ENCODE measurements around the gene MRPS7. TPM values are rescaled to one million over a fixed set of nuclear protein-coding genes. Genes with fewer than 3 reads are reported as not detected.

MRPS7 gene
- total RNA-seq, 1 experiment from 2014 or later = 48.8 TPM

DNA sequence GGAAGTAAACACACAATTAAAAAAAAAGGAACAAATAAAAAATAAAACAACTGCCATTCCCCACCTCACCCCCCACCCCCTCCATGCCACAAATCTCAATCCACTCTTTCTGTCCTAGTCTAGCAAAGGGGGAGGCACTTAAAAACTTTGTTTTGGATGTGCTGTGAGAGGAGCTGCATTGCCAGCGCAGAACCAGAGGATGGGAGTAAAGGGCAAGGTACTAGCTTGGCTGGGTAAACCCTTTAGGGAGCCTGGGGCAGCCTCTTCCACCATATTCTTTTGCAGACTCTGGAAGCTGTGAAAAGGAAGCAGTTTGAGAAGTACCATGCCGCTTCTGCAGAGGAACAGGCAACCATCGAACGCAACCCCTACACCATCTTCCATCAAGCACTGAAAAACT is 1.4 kb downstream of the MRPS7 start:
- H3K4me3 ChIP-seq (ENCODE audit: low read length) = peak overlapping the region; percentile 84
- no peaks in the 10 kb centered on the region for H3K27me3 ChIP-seq (ENCODE audit: low read length)
- peaks cover 57% of the 10 kb centered on the region for H3K79me2 ChIP-seq (ENCODE audit: low read length)
- no peaks in the 10 kb centered on the region for H4K20me1 ChIP-seq (ENCODE audit: insufficient read depth, low read depth, low read length)
- H2AFZ ChIP-seq (ENCODE audit: low read length) = no peak overlapping the region
- H3K9me2 ChIP-seq (replicated peaks; ENCODE audit: insufficient read depth, low read length) = no peaks in the 10 kb centered on the region
- no peaks in the 10 kb centered on the region for H3K9me3 ChIP-seq (ENCODE audit: low read length)
- peaks cover 12% of the 10 kb centered on the region; the same call in 1 of the 2 replicates for H3K36me3 ChIP-seq (ENCODE audit: insufficient read depth, low read length)
- peak overlapping the region; percentile 94 for H3K9ac ChIP-seq (ENCODE audit: low read length)
- H3K4me1 ChIP-seq (ENCODE audit: low read length) = peaks cover 28% of the 10 kb centered on the region
- peak overlapping the region; percentile 75 for H3K4me2 ChIP-seq (ENCODE audit: low read depth, low read length, poor library complexity, severe bottlenecking)
- H3K27ac ChIP-seq (ENCODE audit: low read length) = no peak overlapping the region
- no peak for DNase-seq

DNA sequence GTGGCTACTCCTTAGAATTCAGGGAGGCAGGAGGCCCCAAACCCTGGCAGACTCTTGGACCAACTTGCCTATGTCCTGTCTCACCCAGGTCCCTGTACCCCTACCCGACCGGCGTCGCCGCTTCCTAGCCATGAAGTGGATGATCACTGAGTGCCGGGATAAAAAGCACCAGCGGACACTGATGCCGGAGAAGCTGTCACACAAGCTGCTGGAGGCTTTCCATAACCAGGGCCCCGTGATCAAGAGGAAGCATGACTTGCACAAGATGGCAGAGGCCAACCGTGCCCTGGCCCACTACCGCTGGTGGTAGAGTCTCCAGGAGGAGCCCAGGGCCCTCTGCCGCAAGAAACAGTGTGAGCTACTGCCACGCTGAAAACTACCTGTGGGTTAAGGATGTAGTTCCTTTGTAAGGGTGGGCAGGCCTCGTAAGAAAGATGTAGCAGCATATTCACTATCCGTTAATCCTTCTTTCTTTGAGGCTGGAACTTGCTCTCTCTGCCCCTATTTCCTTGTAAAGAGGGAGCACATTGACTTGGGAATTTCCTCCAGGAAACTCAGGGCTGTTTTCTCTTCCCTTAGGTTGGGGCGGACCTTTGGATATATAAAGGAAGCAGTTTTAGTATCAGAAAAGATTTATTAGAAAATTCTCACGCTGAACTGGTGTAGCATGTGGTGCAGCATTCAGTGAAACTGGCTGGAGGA is 4.1 kb downstream of the MRPS7 start:
- H3K36me3 ChIP-seq (ENCODE audit: insufficient read depth, low read length) = peaks cover 7% of the 10 kb centered on the region; the same call in 1 of the 2 replicates
- no peak overlapping the region for H2AFZ ChIP-seq (ENCODE audit: low read length)
- H3K9ac ChIP-seq (ENCODE audit: low read length) = no peak overlapping the region
- no peak overlapping the region for H3K4me3 ChIP-seq (ENCODE audit: low read length)
- no peaks in the 10 kb centered on the region for H4K20me1 ChIP-seq (ENCODE audit: insufficient read depth, low read depth, low read length)
- peaks cover 25% of the 10 kb centered on the region for H3K4me1 ChIP-seq (ENCODE audit: low read length)
- no peak for DNase-seq
- no peaks in the 10 kb centered on the region for H3K27me3 ChIP-seq (ENCODE audit: low read length)
- H3K27ac ChIP-seq (ENCODE audit: low read length) = no peak overlapping the region
- H3K79me2 ChIP-seq (ENCODE audit: low read length) = peaks cover 36% of the 10 kb centered on the region
- H3K9me2 ChIP-seq (replicated peaks; ENCODE audit: insufficient read depth, low read length) = no peaks in the 10 kb centered on the region
- H3K4me2 ChIP-seq (ENCODE audit: low read depth, low read length, poor library complexity, severe bottlenecking) = no peak overlapping the region
- no peaks in the 10 kb centered on the region for H3K9me3 ChIP-seq (ENCODE audit: low read length)

DNA sequence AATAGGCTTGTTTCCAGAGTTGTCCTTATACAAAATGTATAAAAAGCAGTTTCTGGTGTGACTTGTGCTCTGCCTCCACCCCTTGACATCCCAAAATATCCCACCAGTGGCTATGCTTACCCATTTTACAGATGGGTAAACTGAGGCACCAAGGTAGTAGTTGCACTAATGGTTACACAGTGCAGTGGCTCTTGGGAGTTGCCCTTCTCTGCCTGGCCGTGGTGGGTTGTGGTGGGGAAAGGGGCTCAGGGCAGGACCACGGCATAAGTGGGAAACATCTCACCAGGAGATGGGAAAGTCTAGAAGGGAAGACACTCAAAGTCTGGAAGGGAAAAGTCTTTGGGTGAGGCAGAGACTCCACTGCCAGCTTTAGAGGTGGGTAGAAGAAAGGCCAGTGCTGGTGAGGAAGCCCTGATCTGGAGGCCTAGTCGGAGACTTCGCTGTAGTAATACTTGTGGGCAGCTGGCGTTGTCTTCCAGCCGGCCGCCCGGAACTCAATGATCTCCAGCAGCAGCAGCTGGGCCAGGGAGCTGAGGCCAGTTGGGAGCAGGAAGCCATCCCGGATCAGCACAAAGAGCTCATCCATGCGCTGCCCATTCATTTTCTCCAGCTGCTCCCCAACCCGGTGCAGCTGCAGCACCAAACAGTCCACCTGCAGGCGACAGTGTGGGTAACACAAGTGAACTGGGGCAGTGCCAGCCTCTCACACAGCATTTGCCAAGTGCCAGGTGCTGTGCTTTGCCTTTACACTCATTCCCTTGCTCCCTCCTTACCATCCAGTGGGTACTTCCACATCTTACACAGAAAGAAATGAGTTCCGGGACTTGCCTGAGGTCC is 4.9 kb downstream of the MRPS7 start:
- no peaks in the 10 kb centered on the region for H3K9me3 ChIP-seq (ENCODE audit: low read length)
- no peak overlapping the region for H2AFZ ChIP-seq (ENCODE audit: low read length)
- H3K36me3 ChIP-seq (ENCODE audit: insufficient read depth, low read length) = peaks cover 7% of the 10 kb centered on the region; the same call in 1 of the 2 replicates
- no peak overlapping the region for H3K9ac ChIP-seq (ENCODE audit: low read length)
- no peak overlapping the region for H3K27ac ChIP-seq (ENCODE audit: low read length)
- H3K27me3 ChIP-seq (ENCODE audit: low read length) = no peaks in the 10 kb centered on the region
- no peaks in the 10 kb centered on the region for H3K9me2 ChIP-seq (replicated peaks; ENCODE audit: insufficient read depth, low read length)
- no peak overlapping the region for H3K4me3 ChIP-seq (ENCODE audit: low read length)
- H3K4me1 ChIP-seq (ENCODE audit: low read length) = peaks cover 25% of the 10 kb centered on the region
- DNase-seq = no peak
- no peak overlapping the region for H3K4me2 ChIP-seq (ENCODE audit: low read depth, low read length, poor library complexity, severe bottlenecking)
- peaks cover 30% of the 10 kb centered on the region for H3K79me2 ChIP-seq (ENCODE audit: low read length)
- H4K20me1 ChIP-seq (ENCODE audit: insufficient read depth, low read depth, low read length) = no peaks in the 10 kb centered on the region

DNA sequence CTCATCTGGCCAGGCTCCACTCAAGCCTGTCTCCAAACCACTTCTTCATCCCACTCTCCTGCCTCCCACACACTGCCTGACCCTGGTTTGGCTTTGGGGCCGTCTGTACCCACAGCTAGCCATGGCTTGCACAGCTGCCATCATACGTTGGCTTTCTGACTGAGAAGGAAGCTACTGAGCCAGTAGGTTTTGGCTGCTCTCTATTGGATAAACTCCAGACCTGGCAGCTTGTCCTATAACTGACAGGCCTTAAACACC is 5.4 kb downstream of the MRPS7 start:
- H3K9me3 ChIP-seq (ENCODE audit: low read length) = no peaks in the 10 kb centered on the region
- no peak overlapping the region for H2AFZ ChIP-seq (ENCODE audit: low read length)
- no peak overlapping the region for H3K27ac ChIP-seq (ENCODE audit: low read length)
- H3K9me2 ChIP-seq (replicated peaks; ENCODE audit: insufficient read depth, low read length) = no peaks in the 10 kb centered on the region
- H3K4me2 ChIP-seq (ENCODE audit: low read depth, low read length, poor library complexity, severe bottlenecking) = no peak overlapping the region
- peaks cover 27% of the 10 kb centered on the region for H3K4me1 ChIP-seq (ENCODE audit: low read length)
- no peaks in the 10 kb centered on the region for H4K20me1 ChIP-seq (ENCODE audit: insufficient read depth, low read depth, low read length)
- no peak overlapping the region for H3K9ac ChIP-seq (ENCODE audit: low read length)
- DNase-seq = no peak
- H3K4me3 ChIP-seq (ENCODE audit: low read length) = no peak overlapping the region
- H3K79me2 ChIP-seq (ENCODE audit: low read length) = peaks cover 32% of the 10 kb centered on the region
- no peaks in the 10 kb centered on the region for H3K27me3 ChIP-seq (ENCODE audit: low read length)
- peaks cover 7% of the 10 kb centered on the region; the same call in 1 of the 2 replicates for H3K36me3 ChIP-seq (ENCODE audit: insufficient read depth, low read length)

DNA sequence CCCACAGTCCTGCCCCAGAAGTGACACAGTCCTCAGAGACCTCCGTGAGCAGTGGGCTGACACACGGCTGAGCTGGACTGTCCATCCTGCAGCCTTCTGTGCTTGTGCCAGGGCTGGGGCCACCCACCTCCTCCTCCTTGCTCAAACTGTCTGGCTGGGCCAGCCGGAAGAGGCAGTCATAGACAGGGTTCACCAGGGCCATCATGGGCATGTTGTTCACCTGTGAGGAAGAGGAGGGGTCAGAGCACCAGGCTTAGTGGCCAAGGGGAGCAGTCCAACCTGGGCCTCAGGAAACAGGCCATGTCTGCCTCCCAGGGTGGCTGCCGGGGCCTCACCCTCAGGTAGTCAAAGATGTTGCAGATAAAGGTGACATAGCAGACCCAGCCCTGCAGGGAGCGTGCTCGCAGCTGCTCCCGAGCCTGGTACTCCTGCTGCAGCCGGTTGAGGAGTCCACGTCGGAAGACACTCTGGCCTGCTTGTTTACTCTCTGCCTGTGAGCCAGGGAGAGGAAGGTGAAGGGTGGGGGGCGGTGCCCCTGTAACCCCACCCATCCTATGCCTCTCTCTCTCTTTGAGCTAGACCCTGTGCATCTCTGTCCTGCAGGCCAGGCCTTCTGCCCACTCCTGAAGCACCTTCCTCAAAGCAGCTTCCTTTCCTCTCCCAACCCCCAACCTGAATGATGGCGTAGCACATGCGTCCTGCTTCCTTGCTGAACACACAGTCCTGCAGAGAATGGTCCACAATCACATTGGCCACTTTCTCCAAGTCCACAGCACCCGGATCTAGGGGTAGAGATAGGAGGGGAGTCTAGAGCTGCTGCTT is 5.9 kb downstream of the MRPS7 start:
- Histone ChIP-seq H3K9me3 (ENCODE audit: low read length) (no peaks in the 10 kb centered on the region), H3K4me1 (ENCODE audit: low read length) (peaks cover 30% of the 10 kb centered on the region), H3K36me3 (ENCODE audit: insufficient read depth, low read length) (peaks cover 7% of the 10 kb centered on the region; the same call in 1 of the 2 replicates), H3K9me2 (replicated peaks; ENCODE audit: insufficient read depth, low read length) (no peaks in the 10 kb centered on the region), H3K79me2 (ENCODE audit: low read length) (peaks cover 31% of the 10 kb centered on the region), H2AFZ (ENCODE audit: low read length) (no peak overlapping the region), H3K4me3 (ENCODE audit: low read length) (no peak overlapping the region), H3K4me2 (ENCODE audit: low read depth, low read length, poor library complexity, severe bottlenecking) (no peak overlapping the region), H3K27me3 (ENCODE audit: low read length) (no peaks in the 10 kb centered on the region), H3K9ac (ENCODE audit: low read length) (no peak overlapping the region), H3K27ac (ENCODE audit: low read length) (no peak overlapping the region), H4K20me1 (ENCODE audit: insufficient read depth, low read depth, low read length) (no peaks in the 10 kb centered on the region)
- peak; percentile 63 for DNase-seq

DNA sequence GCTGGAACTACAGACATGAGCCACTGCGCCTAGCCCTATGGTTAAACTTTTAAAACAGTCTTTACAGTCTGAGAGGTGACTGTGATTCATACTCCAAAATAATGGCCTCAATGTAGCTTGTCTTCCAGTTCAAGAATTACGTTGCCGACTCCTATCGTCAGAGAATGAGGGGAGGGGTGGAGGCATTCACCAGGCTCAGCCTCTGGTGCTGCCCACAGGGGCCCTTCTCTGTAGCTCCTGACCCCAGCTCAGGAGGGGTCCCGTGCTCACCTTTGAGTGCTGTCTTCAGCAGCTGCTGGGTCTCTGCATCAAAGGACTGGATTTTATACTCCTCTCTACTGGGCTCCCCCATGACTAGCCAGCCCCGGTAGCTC is 8.2 kb downstream of the MRPS7 start:
- peaks cover 20% of the 10 kb centered on the region for H3K79me2 ChIP-seq (ENCODE audit: low read length)
- no peaks in the 10 kb centered on the region for H3K27me3 ChIP-seq (ENCODE audit: low read length)
- 0 out of 2 replicates have a peak overlapping the region, but pooled peaks have one; percentile 84 for H2AFZ ChIP-seq (ENCODE audit: low read length)
- H3K9me3 ChIP-seq (ENCODE audit: low read length) = no peaks in the 10 kb centered on the region
- peaks cover 33% of the 10 kb centered on the region for H3K4me1 ChIP-seq (ENCODE audit: low read length)
- peak overlapping the region; percentile 98 for H3K9ac ChIP-seq (ENCODE audit: low read length)
- H3K4me3 ChIP-seq (ENCODE audit: low read length) = peak overlapping the region; percentile 98
- no peak for DNase-seq
- no peaks in the 10 kb centered on the region for H4K20me1 ChIP-seq (ENCODE audit: insufficient read depth, low read depth, low read length)
- H3K4me2 ChIP-seq (ENCODE audit: low read depth, low read length, poor library complexity, severe bottlenecking) = peak overlapping the region; percentile 86
- H3K9me2 ChIP-seq (replicated peaks; ENCODE audit: insufficient read depth, low read length) = no peaks in the 10 kb centered on the region
- peaks cover 14% of the 10 kb centered on the region; the same call in 1 of the 2 replicates for H3K36me3 ChIP-seq (ENCODE audit: insufficient read depth, low read length)
- peak overlapping the region; percentile 70 for H3K27ac ChIP-seq (ENCODE audit: low read length)

DNA sequence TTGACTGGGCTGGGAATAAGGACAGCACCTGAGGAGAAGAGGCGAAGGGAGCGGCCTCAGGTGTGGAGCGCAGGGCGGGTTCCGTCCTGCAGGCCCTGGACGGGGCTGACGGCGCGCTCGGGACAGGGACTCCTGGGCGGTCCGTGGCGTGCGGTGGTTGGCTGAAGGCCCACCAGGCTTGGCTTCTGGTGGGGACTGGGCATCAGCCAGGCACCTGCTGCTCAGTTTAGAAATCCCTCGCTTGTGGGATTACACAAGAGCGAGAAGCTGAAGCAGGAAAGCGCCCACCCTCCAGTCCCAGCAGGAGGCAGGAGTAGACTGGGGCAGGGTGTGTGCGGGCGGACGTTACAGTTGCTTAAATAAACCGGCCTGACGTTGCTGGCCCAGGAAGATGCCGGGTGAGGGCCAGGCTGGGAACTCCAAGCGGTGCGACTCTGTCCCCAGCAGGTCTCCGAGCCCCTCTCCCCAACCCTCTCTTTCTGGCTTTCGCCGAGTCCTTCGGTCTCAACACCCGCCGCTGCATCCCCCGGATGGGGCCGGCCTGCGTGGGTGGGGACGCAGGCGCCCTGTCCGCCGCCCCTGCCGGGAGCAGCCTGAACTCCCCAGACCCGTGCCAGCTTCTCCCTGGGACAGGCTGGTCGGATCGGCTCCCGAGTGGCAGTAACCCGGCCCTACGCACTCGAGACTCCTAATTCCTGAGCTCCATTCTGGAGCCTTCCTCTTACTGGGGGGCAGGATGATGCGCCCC is 8.7 kb downstream of the MRPS7 start:
- Histone ChIP-seq H2AFZ (ENCODE audit: low read length) (peak overlapping the region; percentile 84), H4K20me1 (ENCODE audit: insufficient read depth, low read depth, low read length) (no peaks in the 10 kb centered on the region), H3K4me3 (ENCODE audit: low read length) (peak overlapping the region; percentile 98), H3K27ac (ENCODE audit: low read length) (peak overlapping the region; percentile 70), H3K4me1 (ENCODE audit: low read length) (peaks cover 33% of the 10 kb centered on the region), H3K9me3 (ENCODE audit: low read length) (no peaks in the 10 kb centered on the region), H3K4me2 (ENCODE audit: low read depth, low read length, poor library complexity, severe bottlenecking) (peak overlapping the region; percentile 86), H3K79me2 (ENCODE audit: low read length) (peaks cover 20% of the 10 kb centered on the region), H3K9ac (ENCODE audit: low read length) (peak overlapping the region; percentile 98), H3K9me2 (replicated peaks; ENCODE audit: insufficient read depth, low read length) (no peaks in the 10 kb centered on the region), H3K36me3 (ENCODE audit: insufficient read depth, low read length) (peaks cover 17% of the 10 kb centered on the region), H3K27me3 (ENCODE audit: low read length) (no peaks in the 10 kb centered on the region)
- peak; percentile 84 for DNase-seq
